WTC11 (cell line): ENCODE data around the gene GDPD4.

Experiments used
- CREB1 ChIP-seq: sonication (generic); formaldehyde crosslinking; IDR thresholded peaks from 2 replicates; pipeline ENCODE4 v1.8.0; 2023; ENCODE audit warnings: mild to moderate bottlenecking, missing genetic modification reagents
- MXD4 ChIP-seq: fragments of 250-450 bp; sonication (Bioruptor Pico); IDR thresholded peaks from 2 replicates; pipeline ENCODE4 v1.8.0; 2021; ENCODE audit warnings: mild to moderate bottlenecking, moderate library complexity, borderline replicate concordance
- NR3C1 ChIP-seq: sonication (generic); formaldehyde crosslinking; conservative IDR thresholded peaks from 2 replicates; pipeline ENCODE4 v1.8.1; 2023; ENCODE audit warnings: low read depth, mild to moderate bottlenecking, missing genetic modification reagents
- SMAD3 ChIP-seq: sonication (generic); formaldehyde crosslinking; IDR thresholded peaks from 2 replicates; pipeline ENCODE4 v1.8.0; 2022; ENCODE audit warnings: missing genetic modification reagents, mild to moderate bottlenecking, borderline replicate concordance
- SP1 ChIP-seq: sonication (generic); formaldehyde crosslinking; conservative IDR thresholded peaks from 2 replicates; pipeline ENCODE4 v1.8.1; 2022; ENCODE audit warnings: missing genetic modification reagents
- ZNF219 ChIP-seq: sonication (generic); formaldehyde crosslinking; IDR thresholded peaks from 2 replicates; pipeline ENCODE4 v1.8.0; 2023; ENCODE audit warnings: missing genetic modification reagents, mild to moderate bottlenecking, borderline replicate concordance
- ZNF232 ChIP-seq: sonication (generic); formaldehyde crosslinking; IDR thresholded peaks from 2 replicates; pipeline ENCODE4 v1.8.0; 2022; ENCODE audit warnings: mild to moderate bottlenecking, missing genetic modification reagents
- ZNF416 ChIP-seq: fragments of 250-450 bp; sonication (Bioruptor Pico); IDR thresholded peaks from 2 replicates; pipeline ENCODE4 v1.9.0; 2021; ENCODE audit warnings: mild to moderate bottlenecking, inconsistent platforms
- TF ChIP-seq, protein P1 (sequence below): sonication (generic); formaldehyde crosslinking; IDR thresholded peaks from 2 replicates; pipeline ENCODE4 v1.8.1; 2022; ENCODE audit warnings: mild to moderate bottlenecking, moderate library complexity, missing genetic modification reagents
- TF ChIP-seq, protein P2 (sequence below): fragments of 200-600 bp; IDR thresholded peaks from 2 replicates; pipeline ENCODE4 v1.8.0; 2022; ENCODE audit warnings: antibody characterized with exemption
- TF ChIP-seq, protein P3 (sequence below): sonication (generic); formaldehyde crosslinking; IDR thresholded peaks from 2 replicates; pipeline ENCODE4 v1.8.1; 2023; ENCODE audit warnings: mild to moderate bottlenecking, missing genetic modification reagents, moderate library complexity
- TF ChIP-seq, protein P4 (sequence below): sonication (generic); formaldehyde crosslinking; IDR thresholded peaks from 2 replicates; pipeline ENCODE4 v1.8.0; 2022; ENCODE audit warnings: mild to moderate bottlenecking, missing genetic modification reagents
- TF ChIP-seq, protein P5 (sequence below): sonication (generic); formaldehyde crosslinking; IDR thresholded peaks from 2 replicates; pipeline ENCODE4 v1.8.1; 2023; ENCODE audit warnings: mild to moderate bottlenecking, missing genetic modification reagents, moderate library complexity
- TF ChIP-seq, protein P6 (sequence below): sonication (generic); formaldehyde crosslinking; IDR thresholded peaks from 2 replicates; pipeline ENCODE4 v1.8.1; 2022; ENCODE audit warnings: low read depth, missing genetic modification reagents, borderline replicate concordance

DNA sequence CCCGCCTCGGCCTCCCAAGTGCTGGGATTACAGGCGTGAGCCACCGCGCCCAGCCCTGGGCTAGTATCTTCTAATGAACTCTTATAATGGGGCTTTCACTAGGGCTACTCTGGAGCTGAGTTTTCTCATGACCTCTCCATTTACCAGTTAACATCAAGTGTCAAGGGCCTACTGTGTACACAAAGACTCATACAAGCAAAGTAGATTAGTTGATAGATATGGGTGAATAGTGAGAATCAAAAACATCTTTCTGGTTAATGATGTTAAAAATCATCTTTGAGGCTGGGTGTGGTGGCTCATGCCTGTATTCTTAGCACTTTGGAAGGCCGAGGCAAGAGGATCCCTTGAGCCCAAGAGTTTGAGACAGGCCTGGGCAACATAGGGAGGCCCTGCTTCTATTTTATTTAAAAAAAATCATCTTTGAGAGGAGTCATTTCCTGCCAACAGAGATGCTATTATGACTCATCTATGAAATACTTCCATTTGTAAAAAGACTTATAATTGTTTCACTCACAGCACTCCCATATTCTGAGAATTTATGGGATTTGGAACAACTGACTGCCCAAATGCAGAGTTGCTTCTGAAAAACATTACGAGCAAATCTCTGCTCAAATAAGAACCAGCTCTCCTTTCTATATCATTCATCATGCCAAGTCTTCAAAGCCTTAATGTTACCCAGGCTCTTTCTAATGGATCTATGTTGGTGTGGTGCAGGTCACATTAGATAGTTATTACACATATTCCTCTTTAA lies 57.0 kb downstream of the GDPD4 start:
- TF ChIP-seq, protein P1, sequence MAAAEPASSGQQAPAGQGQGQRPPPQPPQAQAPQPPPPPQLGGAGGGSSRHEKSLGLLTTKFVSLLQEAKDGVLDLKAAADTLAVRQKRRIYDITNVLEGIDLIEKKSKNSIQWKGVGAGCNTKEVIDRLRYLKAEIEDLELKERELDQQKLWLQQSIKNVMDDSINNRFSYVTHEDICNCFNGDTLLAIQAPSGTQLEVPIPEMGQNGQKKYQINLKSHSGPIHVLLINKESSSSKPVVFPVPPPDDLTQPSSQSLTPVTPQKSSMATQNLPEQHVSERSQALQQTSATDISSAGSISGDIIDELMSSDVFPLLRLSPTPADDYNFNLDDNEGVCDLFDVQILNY (CRISPR knock-in tag) = no peak
- TF ChIP-seq, protein P2, sequence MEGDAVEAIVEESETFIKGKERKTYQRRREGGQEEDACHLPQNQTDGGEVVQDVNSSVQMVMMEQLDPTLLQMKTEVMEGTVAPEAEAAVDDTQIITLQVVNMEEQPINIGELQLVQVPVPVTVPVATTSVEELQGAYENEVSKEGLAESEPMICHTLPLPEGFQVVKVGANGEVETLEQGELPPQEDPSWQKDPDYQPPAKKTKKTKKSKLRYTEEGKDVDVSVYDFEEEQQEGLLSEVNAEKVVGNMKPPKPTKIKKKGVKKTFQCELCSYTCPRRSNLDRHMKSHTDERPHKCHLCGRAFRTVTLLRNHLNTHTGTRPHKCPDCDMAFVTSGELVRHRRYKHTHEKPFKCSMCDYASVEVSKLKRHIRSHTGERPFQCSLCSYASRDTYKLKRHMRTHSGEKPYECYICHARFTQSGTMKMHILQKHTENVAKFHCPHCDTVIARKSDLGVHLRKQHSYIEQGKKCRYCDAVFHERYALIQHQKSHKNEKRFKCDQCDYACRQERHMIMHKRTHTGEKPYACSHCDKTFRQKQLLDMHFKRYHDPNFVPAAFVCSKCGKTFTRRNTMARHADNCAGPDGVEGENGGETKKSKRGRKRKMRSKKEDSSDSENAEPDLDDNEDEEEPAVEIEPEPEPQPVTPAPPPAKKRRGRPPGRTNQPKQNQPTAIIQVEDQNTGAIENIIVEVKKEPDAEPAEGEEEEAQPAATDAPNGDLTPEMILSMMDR = no peak
- TF ChIP-seq SMAD3 = no peak
- no peak for TF ChIP-seq MXD4
- TF ChIP-seq ZNF232 = no peak
- no peak for TF ChIP-seq SP1 (CRISPR knock-in tag)
- TF ChIP-seq, protein P3, sequence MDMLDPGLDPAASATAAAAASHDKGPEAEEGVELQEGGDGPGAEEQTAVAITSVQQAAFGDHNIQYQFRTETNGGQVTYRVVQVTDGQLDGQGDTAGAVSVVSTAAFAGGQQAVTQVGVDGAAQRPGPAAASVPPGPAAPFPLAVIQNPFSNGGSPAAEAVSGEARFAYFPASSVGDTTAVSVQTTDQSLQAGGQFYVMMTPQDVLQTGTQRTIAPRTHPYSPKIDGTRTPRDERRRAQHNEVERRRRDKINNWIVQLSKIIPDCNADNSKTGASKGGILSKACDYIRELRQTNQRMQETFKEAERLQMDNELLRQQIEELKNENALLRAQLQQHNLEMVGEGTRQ (CRISPR knock-in tag) = no peak
- TF ChIP-seq, protein P4, sequence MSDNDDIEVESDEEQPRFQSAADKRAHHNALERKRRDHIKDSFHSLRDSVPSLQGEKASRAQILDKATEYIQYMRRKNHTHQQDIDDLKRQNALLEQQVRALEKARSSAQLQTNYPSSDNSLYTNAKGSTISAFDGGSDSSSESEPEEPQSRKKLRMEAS (CRISPR knock-in tag) = no peak
- TF ChIP-seq, protein P5, sequence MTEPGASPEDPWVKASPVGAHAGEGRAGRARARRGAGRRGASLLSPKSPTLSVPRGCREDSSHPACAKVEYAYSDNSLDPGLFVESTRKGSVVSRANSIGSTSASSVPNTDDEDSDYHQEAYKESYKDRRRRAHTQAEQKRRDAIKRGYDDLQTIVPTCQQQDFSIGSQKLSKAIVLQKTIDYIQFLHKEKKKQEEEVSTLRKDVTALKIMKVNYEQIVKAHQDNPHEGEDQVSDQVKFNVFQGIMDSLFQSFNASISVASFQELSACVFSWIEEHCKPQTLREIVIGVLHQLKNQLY (CRISPR knock-in tag) = no peak
- no peak for TF ChIP-seq ZNF219 (CRISPR knock-in tag)
- TF ChIP-seq NR3C1 = no peak
- TF ChIP-seq, protein P6, sequence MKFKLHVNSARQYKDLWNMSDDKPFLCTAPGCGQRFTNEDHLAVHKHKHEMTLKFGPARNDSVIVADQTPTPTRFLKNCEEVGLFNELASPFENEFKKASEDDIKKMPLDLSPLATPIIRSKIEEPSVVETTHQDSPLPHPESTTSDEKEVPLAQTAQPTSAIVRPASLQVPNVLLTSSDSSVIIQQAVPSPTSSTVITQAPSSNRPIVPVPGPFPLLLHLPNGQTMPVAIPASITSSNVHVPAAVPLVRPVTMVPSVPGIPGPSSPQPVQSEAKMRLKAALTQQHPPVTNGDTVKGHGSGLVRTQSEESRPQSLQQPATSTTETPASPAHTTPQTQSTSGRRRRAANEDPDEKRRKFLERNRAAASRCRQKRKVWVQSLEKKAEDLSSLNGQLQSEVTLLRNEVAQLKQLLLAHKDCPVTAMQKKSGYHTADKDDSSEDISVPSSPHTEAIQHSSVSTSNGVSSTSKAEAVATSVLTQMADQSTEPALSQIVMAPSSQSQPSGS = no peak
- no peak for TF ChIP-seq CREB1 (CRISPR knock-in tag)
- TF ChIP-seq ZNF416 (CRISPR knock-in tag) = no peak
